Skeletal muscle tissue (tissue), 4 donors: Measurements from ENCODE around the gene OSMR. TPM values are rescaled to one million over a fixed set of nuclear protein-coding genes. Genes with fewer than 3 reads are reported as not detected.
"Not testable (repeated sequence)": the region's sequence is repeated elsewhere in the genome, so short reads cannot be mapped to it uniquely, and the experiment has no call there.

Source experiments
- H3K27ac ChIP-seq: one replicate; pipeline ENCODE4 v1.7.0; 2013; ENCODE audit warnings: mild to moderate bottlenecking, low read depth, low read length, inconsistent platforms
- H3K27me3 ChIP-seq, 3 donors: one replicate each; pipeline ENCODE4 v1.7.0; 2013; ENCODE audit warnings: low read length in 3 of 3; ENCODE audit not compliant: control insufficient read depth in 3 of 3, insufficient read depth in 3 of 3
- H3K36me3 ChIP-seq, 3 donors: one replicate each; pipeline ENCODE4 v1.7.0; 2013; ENCODE audit warnings: low read length in 3 of 3; ENCODE audit not compliant: control insufficient read depth in 3 of 3, insufficient read depth in 3 of 3
- H3K4me1 ChIP-seq, 3 donors: one replicate each; pipeline ENCODE4 v1.7.0; 2013; ENCODE audit warnings: low read length in 3 of 3, mild to moderate bottlenecking in 3 of 3; ENCODE audit not compliant: control insufficient read depth in 3 of 3, insufficient read depth in 3 of 3
- H3K4me3 ChIP-seq, 3 donors: one replicate each; pipeline ENCODE4 v1.7.0; 2013; ENCODE audit warnings: low read length in 3 of 3
- H3K9ac ChIP-seq, 3 donors: one replicate each; pipeline ENCODE4 v1.7.0; 2013; ENCODE audit warnings: low read length in 3 of 3, mild to moderate bottlenecking in 3 of 3, moderate library complexity in 2 of 3, low read depth in 1 of 3
- H3K9me3 ChIP-seq, 3 donors: one replicate each; pipeline ENCODE4 v1.7.0; 2013; ENCODE audit warnings: low read length in 3 of 3; ENCODE audit not compliant: control insufficient read depth in 3 of 3
- total RNA-seq: library from RNA; depleted of rRNA; stranded (reverse); fragments of >200 nt; gene quantifications from one replicate; pipeline ENCODE4 v1.2.3, GENCODE V29; 2014
- donor health status: Osteomylitis.

The OSMR gene
- total RNA-seq, 1 donor from 2014 or later = 4.2 TPM

- no peak overlapping the region for H3K9ac ChIP-seq
- no peak overlapping the region for H3K4me3 ChIP-seq
- peaks cover 0 to 12% (median 10%) of the 10 kb centered on the region in 3 donors for H3K27me3 ChIP-seq
- H3K9me3 ChIP-seq = no peaks in the 10 kb centered on the region
- no peak overlapping the region for H3K27ac ChIP-seq
- peaks cover 0 to 4% (median 3%) of the 10 kb centered on the region in 3 donors for H3K36me3 ChIP-seq
- H3K4me1 ChIP-seq = peaks cover 6 to 12% (median 9%) of the 10 kb centered on the region in 3 donors
Measured at GRCh38 chr5:38848637-38849036, 2.8 kb downstream of the OSMR start.

GRCh38 chr5:38851640-38852039 is 5.8 kb downstream of the OSMR start:
- not testable (repeated sequence) for H3K36me3 ChIP-seq, H3K27ac ChIP-seq, H3K9ac ChIP-seq, H3K4me1 ChIP-seq, H3K27me3 ChIP-seq, H3K4me3 ChIP-seq, H3K9me3 ChIP-seq

- Histone ChIP-seq H3K9ac (no peak overlapping the region), H3K36me3 (peaks cover 0 to 4% (median 3%) of the 10 kb centered on the region in 3 donors), H3K4me3 (no peak overlapping the region), H3K27ac (no peak overlapping the region), H3K9me3 (no peaks in the 10 kb centered on the region), H3K27me3 (no peaks in the 10 kb centered on the region), H3K4me1 (no peaks in the 10 kb centered on the region)
Measured at GRCh38 chr5:38853753-38854470, 8.1 kb downstream of the OSMR start.

GRCh38 chr5:38854907-38855306 is 9.1 kb downstream of the OSMR start:
- no peak overlapping the region for H3K27ac ChIP-seq
- H3K4me1 ChIP-seq = no peaks in the 10 kb centered on the region
- no peaks in the 10 kb centered on the region for H3K27me3 ChIP-seq
- H3K36me3 ChIP-seq = peaks cover 0 to 4% (median 3%) of the 10 kb centered on the region in 3 donors
- H3K9me3 ChIP-seq = no peaks in the 10 kb centered on the region
- H3K4me3 ChIP-seq = no peak overlapping the region
- H3K9ac ChIP-seq = no peak overlapping the region

GRCh38 chr5:38856660-38857059 is 10.8 kb downstream of the OSMR start:
- H3K36me3 ChIP-seq = no peaks in the 10 kb centered on the region
- no peaks in the 10 kb centered on the region for H3K4me1 ChIP-seq
- no peaks in the 10 kb centered on the region for H3K9me3 ChIP-seq
- H3K27me3 ChIP-seq = no peaks in the 10 kb centered on the region
- H3K27ac ChIP-seq = no peak overlapping the region
- no peak overlapping the region for H3K9ac ChIP-seq
- H3K4me3 ChIP-seq = no peak overlapping the region

GRCh38 chr5:38858839-38859238 is 13.0 kb downstream of the OSMR start:
- H3K27ac ChIP-seq = no peak overlapping the region
- no peaks in the 10 kb centered on the region for H3K9me3 ChIP-seq
- H3K27me3 ChIP-seq = no peaks in the 10 kb centered on the region
- no peaks in the 10 kb centered on the region for H3K4me1 ChIP-seq
- H3K4me3 ChIP-seq = no peak overlapping the region
- no peak overlapping the region for H3K9ac ChIP-seq
- H3K36me3 ChIP-seq = no peaks in the 10 kb centered on the region

GRCh38 chr5:38861986-38862770 is 16.4 kb downstream of the OSMR start:
- not testable (repeated sequence) for H3K4me3 ChIP-seq, H3K36me3 ChIP-seq, H3K27me3 ChIP-seq, H3K27ac ChIP-seq, H3K9ac ChIP-seq, H3K9me3 ChIP-seq
- H3K4me1 ChIP-seq = peaks cover 0 to 12% (median 5%) of the 10 kb centered on the region in 3 donors

GRCh38 chr5:38866362-38867031 is 20.7 kb downstream of the OSMR start:
- peaks cover 0 to 3% (median 0%) of the 10 kb centered on the region in 3 donors for H3K36me3 ChIP-seq
- H3K9ac ChIP-seq = no peak overlapping the region

GRCh38 chr5:38867032-38867398 is 21.2 kb downstream of the OSMR start:
- no peak overlapping the region for H3K4me3 ChIP-seq
- H3K9ac ChIP-seq = no peak overlapping the region
- no peak overlapping the region for H3K27ac ChIP-seq
- no peaks in the 10 kb centered on the region for H3K27me3 ChIP-seq
- peaks cover 0 to 5% (median 2%) of the 10 kb centered on the region in 3 donors for H3K9me3 ChIP-seq
- H3K4me1 ChIP-seq = peaks cover 0 to 12% (median 5%) of the 10 kb centered on the region in 3 donors
- H3K36me3 ChIP-seq = peaks cover 0 to 3% (median 0%) of the 10 kb centered on the region in 3 donors

More at GRCh38 chr5:38866362-38867031, 20.7 kb downstream of the OSMR start:
- Histone ChIP-seq H3K4me3 (no peak overlapping the region), H3K9me3 (peaks cover 0 to 5% (median 2%) of the 10 kb centered on the region in 3 donors), H3K27ac (no peak overlapping the region), H3K4me1 (peaks cover 0 to 12% (median 5%) of the 10 kb centered on the region in 3 donors), H3K27me3 (no peaks in the 10 kb centered on the region)
